Measurements from ENCODE around the gene MRPL14.

Gene MRPL14

GRCh38 chr6:44152533-44152932 is 25.3 kb upstream of the MRPL14 start:
- Histone ChIP-seq H3K9me3 (replicated peaks in 1 of 11) (no peaks in the 10 kb centered on the region), H3K9ac (no peak overlapping the region), H3K4me1 (peaks cover 30 to 61% (median 48%) of the 10 kb centered on the region in 10 experiments), H3K4me2 (no peak overlapping the region), H3K27ac (no peak overlapping the region), H3K27me3 (no peaks in the 10 kb centered on the region), H3K4me3 (no peak overlapping the region), H3K36me3 (peaks cover 14 to 37% (median 23%) of the 10 kb centered on the region in 11 experiments), H4K20me1 (peaks cover 0 to 52% (median 13%) of the 10 kb centered on the region in 11 experiments; a peak in 15 of 22 replicates)
- TF ChIP-seq Cebpa-rat (IDR thresholded peaks at IDR 0.05): no peak

DNA sequence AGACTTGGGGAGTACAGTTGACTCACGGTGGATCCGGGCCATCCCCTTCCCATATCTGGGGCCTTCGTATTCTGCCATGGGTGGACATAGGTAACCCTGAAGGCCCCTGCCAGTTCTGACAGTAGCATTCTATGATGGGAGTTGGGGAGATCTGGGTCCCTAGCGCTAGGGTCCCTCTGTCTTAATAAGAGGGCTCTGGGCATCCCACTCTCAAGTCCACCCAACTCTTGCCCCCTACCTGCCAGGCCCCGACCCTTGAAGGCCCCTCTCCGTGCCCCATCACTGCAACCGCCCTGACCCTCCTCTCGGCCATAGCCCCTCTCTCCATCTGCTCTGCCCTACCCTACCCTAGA is 24.8 kb upstream of the MRPL14 start:
- no peak overlapping the region for H3K9ac ChIP-seq
- peaks cover 28 to 58% (median 49%) of the 10 kb centered on the region in 10 experiments for H3K4me1 ChIP-seq
- H3K27me3 ChIP-seq: no peaks in the 10 kb centered on the region
- peaks cover 18 to 42% (median 26%) of the 10 kb centered on the region in 11 experiments for H3K36me3 ChIP-seq
- H3K27ac ChIP-seq: no peak overlapping the region
- peak overlapping the region in 2 of 11 experiments; percentile 77; a peak in 1 of 22 replicates for H3K4me2 ChIP-seq
- no peak for TF ChIP-seq Cebpa-rat (IDR thresholded peaks at IDR 0.05)
- peaks cover 0 to 52% (median 13%) of the 10 kb centered on the region in 11 experiments; a peak in 15 of 22 replicates for H4K20me1 ChIP-seq
- H3K4me3 ChIP-seq: no peak overlapping the region
- no peaks in the 10 kb centered on the region for H3K9me3 ChIP-seq (replicated peaks in 1 of 11)

GRCh38 chr6:44151348-44152108 is 24.3 kb upstream of the MRPL14 start:
- no peak overlapping the region for H3K9ac ChIP-seq
- H3K27ac ChIP-seq: no peak overlapping the region
- no peaks in the 10 kb centered on the region for H3K27me3 ChIP-seq
- peaks cover 19 to 47% (median 32%) of the 10 kb centered on the region in 11 experiments for H3K36me3 ChIP-seq
- no peak overlapping the region for H3K4me3 ChIP-seq
- H4K20me1 ChIP-seq: peaks cover 0 to 52% (median 13%) of the 10 kb centered on the region in 11 experiments; a peak in 15 of 22 replicates
- peaks cover 23 to 58% (median 51%) of the 10 kb centered on the region in 10 experiments for H3K4me1 ChIP-seq
- peak overlapping the region in 10 of 11 experiments; percentile 13 to 77 (median 64); a peak in 17 of 22 replicates for H3K4me2 ChIP-seq
- no peak for TF ChIP-seq Cebpa-rat (IDR thresholded peaks at IDR 0.05)
- no peaks in the 10 kb centered on the region for H3K9me3 ChIP-seq (replicated peaks in 1 of 11)

DNA sequence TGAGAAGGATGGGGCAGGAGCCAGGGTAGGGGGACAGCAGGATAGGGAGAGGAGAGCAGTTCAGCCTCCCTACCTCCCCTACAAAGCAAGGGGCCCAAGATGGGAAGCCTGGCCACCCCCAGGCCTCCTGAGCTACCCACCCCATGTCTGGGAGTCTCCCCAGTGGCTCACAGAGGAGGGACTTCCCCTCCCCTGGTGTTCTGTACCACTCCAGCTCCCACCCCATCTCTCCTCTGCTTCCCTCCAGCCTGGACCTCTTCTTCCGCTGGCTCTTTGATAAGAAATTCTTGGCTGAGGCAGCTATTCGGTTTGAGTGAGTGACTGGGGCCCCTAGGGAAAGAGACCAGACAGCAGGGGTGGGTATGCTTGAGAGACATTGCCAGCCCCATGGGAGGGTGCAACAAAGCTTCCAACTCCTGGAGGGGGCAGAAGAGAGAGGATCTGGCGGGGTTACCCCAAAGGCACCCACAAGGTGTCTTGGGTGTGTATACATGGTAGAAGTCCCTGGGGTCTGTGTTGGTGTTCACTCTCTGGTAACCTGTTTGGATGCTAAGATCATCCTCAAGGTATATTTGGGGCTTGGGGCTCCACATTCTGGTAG is 23.2 kb upstream of the MRPL14 start:
- H3K27ac ChIP-seq: no peak overlapping the region
- peak overlapping the region in 9 of 11 experiments; percentile 12 to 77 (median 64); a peak in 17 of 22 replicates for H3K4me2 ChIP-seq
- TF ChIP-seq Cebpa-rat (IDR thresholded peaks at IDR 0.05): no peak
- H3K4me3 ChIP-seq: no peak overlapping the region
- peaks cover 0 to 57% (median 13%) of the 10 kb centered on the region in 11 experiments; a peak in 15 of 22 replicates for H4K20me1 ChIP-seq
- H3K36me3 ChIP-seq: peaks cover 19 to 58% (median 38%) of the 10 kb centered on the region in 11 experiments
- H3K9ac ChIP-seq: peak overlapping the region in 3 of 11 experiments; percentile 19 to 50 (median 28); a peak in 3 of 22 replicates
- H3K27me3 ChIP-seq: no peaks in the 10 kb centered on the region
- no peaks in the 10 kb centered on the region for H3K9me3 ChIP-seq (replicated peaks in 1 of 11)
- H3K4me1 ChIP-seq: peaks cover 12 to 53% (median 43%) of the 10 kb centered on the region in 10 experiments

- Histone ChIP-seq H3K36me3 (peaks cover 19 to 67% (median 43%) of the 10 kb centered on the region in 11 experiments), H3K27me3 (no peaks in the 10 kb centered on the region), H3K4me1 (peaks cover 5 to 44% (median 34%) of the 10 kb centered on the region in 10 experiments), H3K27ac (0 out of 22 replicates have a peak overlapping the region, but pooled peaks of 1 of the 11 experiments have one; percentile 9), H3K4me2 (peak overlapping the region in 8 of 11 experiments; percentile 50 to 77 (median 66); a peak in 16 of 22 replicates), H3K4me3 (no peak overlapping the region), H4K20me1 (peaks cover 0 to 56% (median 13%) of the 10 kb centered on the region in 11 experiments; a peak in 15 of 22 replicates), H3K9ac (peak overlapping the region in 3 of 11 experiments; percentile 19 to 50 (median 28); a peak in 4 of 22 replicates), H3K9me3 (replicated peaks in 1 of 11) (no peaks in the 10 kb centered on the region)
- no peak for TF ChIP-seq Cebpa-rat (IDR thresholded peaks at IDR 0.05)
These were observed 22.2 kb upstream of the MRPL14 start for GRCh38 chr6:44149369-44150012.

DNA sequence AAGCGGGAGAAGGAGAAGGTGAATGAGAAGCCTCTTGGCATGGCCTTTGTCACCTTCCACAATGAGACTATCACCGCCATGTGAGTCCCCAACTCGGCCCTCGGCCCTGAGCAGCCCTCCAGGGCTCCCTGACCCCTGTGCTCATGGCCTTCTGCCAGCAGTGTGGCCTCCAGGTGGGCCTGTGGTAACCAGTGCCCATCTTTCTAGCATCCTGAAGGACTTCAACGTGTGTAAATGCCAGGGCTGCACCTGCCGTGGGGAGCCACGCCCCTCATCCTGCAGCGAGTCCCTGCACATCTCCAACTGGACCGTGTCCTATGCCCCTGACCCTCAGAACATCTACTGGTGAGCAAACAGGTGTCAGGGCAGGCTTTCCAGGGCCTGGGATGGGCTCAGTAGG is 21.1 kb upstream of the MRPL14 start:
- Histone ChIP-seq H3K9ac (no peak overlapping the region), H3K4me2 (no peak overlapping the region), H3K36me3 (peaks cover 19 to 79% (median 51%) of the 10 kb centered on the region in 11 experiments)

DNA sequence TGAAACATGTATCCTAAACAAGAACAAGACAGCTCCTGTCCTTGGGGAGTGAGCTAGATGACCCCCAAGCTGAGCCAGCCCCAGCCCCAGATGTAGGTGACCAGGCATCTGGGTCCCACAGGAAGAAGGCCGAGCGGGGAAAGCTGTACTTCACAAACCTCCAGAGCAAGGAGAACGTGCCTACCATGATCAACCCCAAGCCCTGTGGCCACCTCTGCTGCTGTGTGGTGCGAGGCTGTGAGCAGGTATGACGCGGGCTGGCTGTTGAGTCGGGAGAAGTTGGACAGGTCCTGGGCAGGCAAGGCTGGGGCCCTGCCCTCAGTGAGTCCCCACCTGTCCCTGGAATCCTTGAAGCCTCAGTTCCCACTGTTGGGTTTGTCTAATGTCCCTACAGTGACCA is 20.0 kb upstream of the MRPL14 start:
- Histone ChIP-seq H3K4me2 (peak overlapping the region in 4 of 11 experiments; percentile 10 to 30 (median 22); a peak in 3 of 22 replicates), H3K9me3 (replicated peaks in 1 of 11) (no peaks in the 10 kb centered on the region), H4K20me1 (peaks cover 0 to 39% (median 13%) of the 10 kb centered on the region in 11 experiments; a peak in 15 of 22 replicates), H3K4me3 (no peak overlapping the region), H3K36me3 (peaks cover 19 to 81% (median 57%) of the 10 kb centered on the region in 11 experiments), H3K9ac (no peak overlapping the region), H3K27ac (no peak overlapping the region), H3K4me1 (peaks cover 0 to 39% (median 29%) of the 10 kb centered on the region in 10 experiments; a peak in 16 of 20 replicates), H3K27me3 (no peaks in the 10 kb centered on the region)
- no peak for TF ChIP-seq Cebpa-rat (IDR thresholded peaks at IDR 0.05)

More for the DNA sequence above, 21.1 kb upstream of the MRPL14 start:
- H3K27me3 ChIP-seq: no peaks in the 10 kb centered on the region
- H3K4me3 ChIP-seq: no peak overlapping the region
- H3K4me1 ChIP-seq: peaks cover 0 to 39% (median 29%) of the 10 kb centered on the region in 10 experiments; a peak in 16 of 20 replicates
- no peak overlapping the region for H3K27ac ChIP-seq
- no peak for TF ChIP-seq Cebpa-rat (IDR thresholded peaks at IDR 0.05)
- H4K20me1 ChIP-seq: peaks cover 0 to 45% (median 13%) of the 10 kb centered on the region in 11 experiments; a peak in 15 of 22 replicates
- no peaks in the 10 kb centered on the region for H3K9me3 ChIP-seq (replicated peaks in 1 of 11)

DNA sequence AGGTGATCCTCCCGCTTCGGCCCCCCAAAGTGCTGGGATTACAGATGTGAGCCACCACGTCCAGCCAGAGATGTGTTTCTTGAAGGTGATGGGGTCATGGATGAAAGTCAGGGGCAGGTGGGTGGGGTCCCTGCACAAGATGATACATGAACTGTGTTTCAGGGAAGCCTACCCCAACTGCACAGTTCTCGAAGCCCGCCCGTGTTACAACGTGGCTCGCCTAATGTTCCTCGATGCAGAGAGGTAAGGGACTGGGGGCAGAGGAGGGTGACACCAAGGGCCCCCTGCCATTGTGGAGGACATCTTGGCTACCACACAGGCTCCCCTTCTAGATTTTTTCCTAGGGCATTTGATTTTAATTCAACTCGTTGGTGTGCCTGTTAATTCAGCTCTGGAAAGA is 19.4 kb upstream of the MRPL14 start:
- H3K4me1 ChIP-seq: peaks cover 0 to 38% (median 28%) of the 10 kb centered on the region in 10 experiments; a peak in 16 of 20 replicates
- no peaks in the 10 kb centered on the region for H3K27me3 ChIP-seq
- H3K4me2 ChIP-seq: peak overlapping the region in 4 of 11 experiments; percentile 10 to 30 (median 22); a peak in 3 of 22 replicates
- peaks cover 19 to 86% (median 60%) of the 10 kb centered on the region in 11 experiments for H3K36me3 ChIP-seq
- H3K27ac ChIP-seq: no peak overlapping the region
- TF ChIP-seq Cebpa-rat (IDR thresholded peaks at IDR 0.05): no peak
- H3K4me3 ChIP-seq: no peak overlapping the region
- no peak overlapping the region for H3K9ac ChIP-seq
- no peaks in the 10 kb centered on the region for H3K9me3 ChIP-seq (replicated peaks in 1 of 11)
- H4K20me1 ChIP-seq: peaks cover 0 to 34% (median 13%) of the 10 kb centered on the region in 11 experiments; a peak in 15 of 22 replicates
